Neuronal stem cell (in vitro differentiated cells): Measurements from ENCODE around the gene FOXL1.

Experiments
- DNase-seq: peaks from one replicate; pipeline ENCODE4 v3.0.0-alpha.2; 2013; ENCODE audit warnings: low spot score
- H2AFZ ChIP-seq: one replicate; pipeline ENCODE4 v1.6.1; 2013; ENCODE audit warnings: mild to moderate bottlenecking, low read length, inconsistent platforms
- H2AK5ac ChIP-seq: 2 replicates; pipeline ENCODE4 v1.6.1; 2013; ENCODE audit warnings: low read depth, mild to moderate bottlenecking, inconsistent platforms, low read length, moderate library complexity, mixed read lengths
- H2BK120ac ChIP-seq: 2 replicates; pipeline ENCODE4 v1.6.1; 2013; ENCODE audit warnings: low read depth, mild to moderate bottlenecking, inconsistent platforms, low read length, moderate library complexity, mixed read lengths
- H2BK12ac ChIP-seq: one replicate; pipeline ENCODE4 v1.6.1; 2013; ENCODE audit warnings: low read length, inconsistent platforms
- H2BK15ac ChIP-seq: 2 replicates; pipeline ENCODE4 v1.6.1; 2013; ENCODE audit warnings: mild to moderate bottlenecking, low read length, inconsistent platforms, mixed read lengths
- H2BK5ac ChIP-seq: one replicate; pipeline ENCODE4 v1.6.1; 2013; ENCODE audit warnings: inconsistent platforms, mild to moderate bottlenecking, low read length, moderate library complexity
- H3K14ac ChIP-seq: one replicate; pipeline ENCODE4 v1.6.1; 2013; ENCODE audit warnings: low read length, inconsistent platforms
- H3K18ac ChIP-seq: 2 replicates; pipeline ENCODE4 v1.6.1; 2013; ENCODE audit warnings: low read length, inconsistent platforms
- H3K23ac ChIP-seq: 2 replicates; pipeline ENCODE4 v1.6.1; 2013; ENCODE audit warnings: low read depth, mild to moderate bottlenecking, mixed read lengths, low read length, inconsistent platforms; ENCODE audit not compliant: poor library complexity
- H3K27ac ChIP-seq: replicated peaks from 3 replicates; pipeline ENCODE4 v1.5.1; 2013; ENCODE audit warnings: low read length, inconsistent platforms
- H3K27me3 ChIP-seq, 3 experiments: 2 replicates each; pipeline ENCODE4 v1.6.1; 2013; ENCODE audit warnings: low read length in 3 of 3, mild to moderate bottlenecking in 2 of 3, inconsistent platforms in 1 of 3, low read depth in 1 of 3, mixed read lengths in 1 of 3, moderate library complexity in 1 of 3; ENCODE audit not compliant: control insufficient read depth in 3 of 3, insufficient read depth in 3 of 3
- H3K36me3 ChIP-seq, 2 donors: replicated peaks in 1 of 2; 2 replicates each; pipeline ENCODE4 v1.6.1; 2013; ENCODE audit warnings: low read length in 2 of 2; ENCODE audit not compliant: control insufficient read depth in 2 of 2, insufficient read depth in 2 of 2
- H3K4ac ChIP-seq: 2 replicates; pipeline ENCODE4 v1.6.1; 2013; ENCODE audit warnings: inconsistent platforms, mild to moderate bottlenecking, low read length, moderate library complexity
- H3K4me1 ChIP-seq, 2 donors: 1 replicate in 1 of 2; 2 replicates in 1 of 2; pipeline ENCODE4 v1.6.1; 2013; ENCODE audit warnings: low read length in 2 of 2, low read depth in 1 of 2; ENCODE audit not compliant: control insufficient read depth in 2 of 2, insufficient read depth in 1 of 2
- H3K4me2 ChIP-seq: one replicate; pipeline ENCODE4 v1.6.1; 2013; ENCODE audit warnings: mild to moderate bottlenecking, low read length, inconsistent platforms; ENCODE audit not compliant: insufficient read depth, poor library complexity, severe bottlenecking
- H3K4me3 ChIP-seq, 2 donors: 2 replicates each; pipeline ENCODE4 v1.5.1; 2013; ENCODE audit warnings: low read length in 2 of 2, mild to moderate bottlenecking in 2 of 2, inconsistent platforms in 1 of 2, moderate library complexity in 1 of 2
- H3K79me1 ChIP-seq: one replicate; pipeline ENCODE4 v1.6.1; 2013; ENCODE audit warnings: low read depth, mild to moderate bottlenecking, inconsistent platforms, low read length, moderate library complexity
- H3K9ac ChIP-seq: one replicate; pipeline ENCODE4 v1.6.1; 2013; ENCODE audit warnings: mild to moderate bottlenecking, low read depth, low read length, inconsistent platforms; ENCODE audit not compliant: poor library complexity
- H3K9me3 ChIP-seq, 2 donors: replicated peaks in 1 of 2; 2 replicates each; pipeline versions ENCODE3 to v1.6.1; 2013; ENCODE audit warnings: low read length in 2 of 2, mild to moderate bottlenecking in 2 of 2, inconsistent platforms in 1 of 2, low read depth in 1 of 2, mixed read lengths in 1 of 2, moderate library complexity in 1 of 2; ENCODE audit not compliant: control insufficient read depth in 2 of 2, insufficient read depth in 1 of 2
- H4K8ac ChIP-seq: one replicate; pipeline ENCODE4 v1.6.1; 2013; ENCODE audit warnings: low read depth, mild to moderate bottlenecking, inconsistent platforms, low read length, moderate library complexity
- H4K91ac ChIP-seq: one replicate; pipeline ENCODE4 v1.6.1; 2013; ENCODE audit warnings: low read length, low read depth, mild to moderate bottlenecking, inconsistent platforms; ENCODE audit not compliant: poor library complexity
- WGBS, 2 donors: extraction: QIAGEN DNeasy Blood & Tissue Kit; methylation state at CpG; one replicate each; pipeline ENCODE4 v1.1.7; 2013; ENCODE audit warnings: missing lambda C conversion rate in 2 of 2, mixed read lengths in 1 of 2; ENCODE audit not compliant: insufficient read length in 2 of 2, insufficient replicate concordance in 1 of 2; ENCODE audit errors: extremely low coverage in 2 of 2; 5-methylcytosine and 5-hydroxymethylcytosine counted together

The FOXL1 gene

GRCh38 chr16:86566601-86566965 lies 11.8 kb upstream of the FOXL1 start, which contains the start of gene FOXC2:
Gene FOXC2, plus strand, starts transcription at chr16:86566829. Its CDS starts 507 bp downstream, at chr16:86567336.
- Histone ChIP-seq H3K9ac (peak within 1 kb of the TSS; percentile 50), H3K79me1 (no peaks in the 10 kb centered on the region), H3K4me1 (peaks cover 0 to 3% of the 10 kb centered on the region in 2 donors), H2AFZ (peak within 1 kb of the TSS; percentile 89), H3K27ac (no peak within 1 kb of the TSS), H3K4ac (no peak within 1 kb of the TSS), H3K18ac (peak within 1 kb of the TSS; percentile 77), H3K4me3 (peak within 1 kb of the TSS; percentile 29 to 73), H3K9me3 (peaks cover 0 to 2% of the 10 kb centered on the region in 2 donors), H4K8ac (peak within 1 kb of the TSS; percentile 9), H3K14ac (no peak within 1 kb of the TSS), H2BK15ac (peak within 1 kb of the TSS; percentile 24), H2AK5ac (peak within 1 kb of the TSS; percentile 43), H4K91ac (no peak within 1 kb of the TSS), H2BK5ac (peak within 1 kb of the TSS; percentile 17), H3K36me3 (no peaks in the 10 kb centered on the region), H3K4me2 (peak within 1 kb of the TSS; percentile 72), H2BK120ac (no peak within 1 kb of the TSS), H2BK12ac (no peak within 1 kb of the TSS), H3K27me3 (peaks cover 48 to 77% (median 70%) of the 10 kb centered on the region in 3 experiments), H3K23ac (peak within 1 kb of the TSS; percentile 77)
- WGBS, 2 donors = no CpG with 5 or more reads among the region's 30 CpGs
- peak; percentile 83 for DNase-seq

- peak overlapping the region; percentile 77 for H3K18ac ChIP-seq
- peaks cover 0 to 2% of the 10 kb centered on the region in 2 donors for H3K9me3 ChIP-seq
- no peak overlapping the region for H4K8ac ChIP-seq
- no peaks in the 10 kb centered on the region for H3K36me3 ChIP-seq
- H3K4ac ChIP-seq = no peak overlapping the region
- H3K14ac ChIP-seq = no peak overlapping the region
- H3K4me2 ChIP-seq = peak overlapping the region; percentile 72
- peak overlapping the region; percentile 89 for H2AFZ ChIP-seq
- H3K23ac ChIP-seq = peak overlapping the region; percentile 59
- H2BK15ac ChIP-seq = peak overlapping the region; percentile 24
- no peaks in the 10 kb centered on the region for H3K79me1 ChIP-seq
- no peak overlapping the region for H2BK120ac ChIP-seq
- H3K27me3 ChIP-seq = peaks cover 53 to 82% (median 75%) of the 10 kb centered on the region in 3 experiments
- H2BK12ac ChIP-seq = no peak overlapping the region
- H3K4me3 ChIP-seq = peak overlapping the region; percentile 29 to 73
- no peak overlapping the region for H2BK5ac ChIP-seq
- no CpG with 5 or more reads among the region's 88 CpGs for WGBS, 2 donors
- H2AK5ac ChIP-seq = no peak overlapping the region
- H3K9ac ChIP-seq = peak overlapping the region; percentile 50
- no peak for DNase-seq
- H3K27ac ChIP-seq = no peak overlapping the region
- H4K91ac ChIP-seq = no peak overlapping the region
- H3K4me1 ChIP-seq = peaks cover 0 to 3% of the 10 kb centered on the region in 2 donors
These were observed 11.2 kb upstream of the FOXL1 start for GRCh38 chr16:86566966-86567700.

DNA sequence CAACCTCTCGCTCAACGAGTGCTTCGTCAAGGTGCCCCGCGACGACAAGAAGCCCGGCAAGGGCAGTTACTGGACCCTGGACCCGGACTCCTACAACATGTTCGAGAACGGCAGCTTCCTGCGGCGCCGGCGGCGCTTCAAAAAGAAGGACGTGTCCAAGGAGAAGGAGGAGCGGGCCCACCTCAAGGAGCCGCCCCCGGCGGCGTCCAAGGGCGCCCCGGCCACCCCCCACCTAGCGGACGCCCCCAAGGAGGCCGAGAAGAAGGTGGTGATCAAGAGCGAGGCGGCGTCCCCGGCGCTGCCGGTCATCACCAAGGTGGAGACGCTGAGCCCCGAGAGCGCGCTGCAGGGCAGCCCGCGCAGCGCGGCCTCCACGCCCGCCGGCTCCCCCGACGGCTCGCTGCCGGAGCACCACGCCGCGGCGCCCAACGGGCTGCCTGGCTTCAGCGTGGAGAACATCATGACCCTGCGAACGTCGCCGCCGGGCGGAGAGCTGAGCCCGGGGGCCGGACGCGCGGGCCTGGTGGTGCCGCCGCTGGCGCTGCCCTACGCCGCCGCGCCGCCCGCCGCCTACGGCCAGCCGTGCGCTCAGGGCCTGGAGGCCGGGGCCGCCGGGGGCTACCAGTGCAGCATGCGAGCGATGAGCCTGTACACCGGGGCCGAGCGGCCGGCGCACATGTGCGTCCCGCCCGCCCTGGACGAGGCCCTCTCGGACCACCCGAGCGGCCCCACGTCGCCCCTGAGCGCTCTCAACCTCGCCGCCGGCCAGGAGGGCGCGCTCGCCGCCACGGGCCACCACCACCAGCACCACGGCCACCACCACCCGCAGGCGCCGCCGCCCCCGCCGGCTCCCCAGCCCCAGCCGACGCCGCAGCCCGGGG lies 10.4 kb upstream of the FOXL1 start:
- H4K8ac ChIP-seq = no peak overlapping the region
- H2AK5ac ChIP-seq = no peak overlapping the region
- H2BK15ac ChIP-seq = no peak overlapping the region
- no peak overlapping the region for H3K4ac ChIP-seq
- H3K27ac ChIP-seq = no peak overlapping the region
- H3K27me3 ChIP-seq = peaks cover 61 to 90% (median 83%) of the 10 kb centered on the region in 3 experiments
- H3K36me3 ChIP-seq = no peaks in the 10 kb centered on the region
- H3K18ac ChIP-seq = no peak overlapping the region
- H2BK12ac ChIP-seq = no peak overlapping the region
- peak overlapping the region; percentile 17 for H2BK5ac ChIP-seq
- no peak overlapping the region for H3K4me3 ChIP-seq
- H2BK120ac ChIP-seq = no peak overlapping the region
- no CpG with 5 or more reads among the region's 116 CpGs for WGBS, 2 donors
- H3K23ac ChIP-seq = peak overlapping the region; percentile 33
- no peak overlapping the region for H4K91ac ChIP-seq
- peaks cover 0 to 2% of the 10 kb centered on the region in 2 donors for H3K9me3 ChIP-seq
- H3K4me1 ChIP-seq = peaks cover 0 to 4% of the 10 kb centered on the region in 2 donors
- no peak for DNase-seq
- H3K14ac ChIP-seq = no peak overlapping the region
- no peaks in the 10 kb centered on the region for H3K79me1 ChIP-seq
- H3K4me2 ChIP-seq = peak overlapping the region; percentile 3
- H2AFZ ChIP-seq = no peak overlapping the region
- H3K9ac ChIP-seq = no peak overlapping the region
